ENCODE measurements around the gene PRM1.

The PRM1 gene, protein sequence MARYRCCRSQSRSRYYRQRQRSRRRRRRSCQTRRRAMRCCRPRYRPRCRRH

DNA sequence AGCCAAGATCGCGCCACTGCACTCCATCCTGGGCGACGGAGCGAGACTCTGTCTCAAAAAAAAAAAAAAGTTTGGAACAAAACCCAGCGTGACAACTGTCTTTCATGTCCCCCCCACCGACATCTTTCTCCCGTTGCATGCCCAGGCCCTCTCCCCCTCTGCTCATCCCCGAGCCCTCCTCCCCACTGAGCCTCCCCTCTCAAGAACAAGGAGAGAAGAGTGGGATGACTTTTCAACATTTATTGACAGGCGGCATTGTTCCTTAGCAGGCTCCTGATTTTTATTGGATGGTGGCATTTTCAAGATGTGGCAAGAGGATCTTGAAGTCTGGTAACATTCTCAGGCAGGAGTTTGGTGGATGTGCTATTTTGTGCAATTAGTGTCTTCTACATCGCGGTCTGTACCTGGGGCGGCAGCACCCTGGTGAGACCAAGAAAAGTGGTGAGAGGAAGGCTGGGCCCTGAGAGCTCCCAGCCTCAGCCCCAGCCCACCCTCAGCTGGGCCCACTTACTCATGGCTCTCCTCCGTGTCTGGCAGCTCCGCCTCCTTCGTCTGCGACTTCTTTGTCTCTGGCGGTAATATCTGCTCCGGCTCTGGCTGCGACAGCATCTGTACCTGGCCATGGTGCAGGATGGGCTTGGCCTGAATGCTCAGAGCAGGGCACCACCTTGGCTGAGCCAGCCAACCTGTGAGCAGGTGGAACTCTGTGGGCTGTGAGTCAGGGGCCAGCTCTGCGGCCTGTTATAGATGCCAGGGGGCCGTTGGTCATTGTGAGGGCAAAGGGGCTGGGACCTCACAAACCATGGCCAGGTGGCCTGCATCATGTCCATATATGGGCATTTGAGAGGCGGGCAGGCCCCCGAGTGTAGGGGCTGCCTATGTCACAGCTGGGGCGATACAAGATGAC is at the start of gene PRM1:
PRM1 (minus strand) TSS at position 715 of the 907 bp plus-strand sequence; CDS start at position 623, 92 bp downstream.
- DNase-seq, result no peak

GRCh38 chr16:11330526-11331237 is 49.6 kb upstream of the PRM1 start:
- no peak for DNase-seq

DNA sequence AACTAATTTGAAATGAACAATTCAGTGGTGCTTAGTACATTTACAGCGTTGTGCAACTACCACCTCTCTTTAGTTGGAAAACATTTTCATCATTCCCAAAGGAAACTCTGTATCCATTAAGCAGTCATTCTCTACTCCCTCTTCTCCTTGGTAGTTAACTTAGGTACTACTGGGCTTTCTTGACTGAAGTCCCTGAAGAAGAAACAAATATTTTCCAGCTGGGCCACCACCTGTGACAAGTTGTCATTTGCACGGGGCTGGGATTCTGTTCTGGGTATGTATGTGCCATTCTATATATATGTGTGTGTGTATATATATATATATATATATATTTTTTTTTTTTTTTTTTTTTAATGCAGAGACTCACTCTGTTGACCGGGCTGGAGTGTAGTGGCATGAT is 48.8 kb upstream of the PRM1 start:
- no peak for DNase-seq

DNA sequence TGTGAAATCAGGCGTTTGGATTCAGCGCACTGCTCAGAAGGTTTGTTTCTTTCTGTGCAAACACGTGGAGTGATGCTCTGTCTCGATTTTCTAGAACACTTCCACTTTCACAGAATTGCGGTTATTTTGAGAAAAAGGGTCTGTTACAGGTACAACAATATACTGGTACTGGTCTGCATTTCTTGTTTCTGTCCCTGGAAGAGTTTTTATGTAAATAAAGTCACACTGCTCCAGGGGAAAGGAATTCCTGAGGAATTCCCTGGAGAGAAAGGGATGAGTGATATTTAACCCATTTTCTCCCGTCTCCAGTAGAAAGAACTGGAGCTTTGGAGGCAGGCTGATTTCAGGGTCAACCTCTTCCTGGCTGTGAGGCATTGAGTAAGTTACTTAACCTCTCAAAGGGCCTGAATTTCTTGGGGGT is 48.0 kb upstream of the PRM1 start:
- no peak for DNase-seq

DNA sequence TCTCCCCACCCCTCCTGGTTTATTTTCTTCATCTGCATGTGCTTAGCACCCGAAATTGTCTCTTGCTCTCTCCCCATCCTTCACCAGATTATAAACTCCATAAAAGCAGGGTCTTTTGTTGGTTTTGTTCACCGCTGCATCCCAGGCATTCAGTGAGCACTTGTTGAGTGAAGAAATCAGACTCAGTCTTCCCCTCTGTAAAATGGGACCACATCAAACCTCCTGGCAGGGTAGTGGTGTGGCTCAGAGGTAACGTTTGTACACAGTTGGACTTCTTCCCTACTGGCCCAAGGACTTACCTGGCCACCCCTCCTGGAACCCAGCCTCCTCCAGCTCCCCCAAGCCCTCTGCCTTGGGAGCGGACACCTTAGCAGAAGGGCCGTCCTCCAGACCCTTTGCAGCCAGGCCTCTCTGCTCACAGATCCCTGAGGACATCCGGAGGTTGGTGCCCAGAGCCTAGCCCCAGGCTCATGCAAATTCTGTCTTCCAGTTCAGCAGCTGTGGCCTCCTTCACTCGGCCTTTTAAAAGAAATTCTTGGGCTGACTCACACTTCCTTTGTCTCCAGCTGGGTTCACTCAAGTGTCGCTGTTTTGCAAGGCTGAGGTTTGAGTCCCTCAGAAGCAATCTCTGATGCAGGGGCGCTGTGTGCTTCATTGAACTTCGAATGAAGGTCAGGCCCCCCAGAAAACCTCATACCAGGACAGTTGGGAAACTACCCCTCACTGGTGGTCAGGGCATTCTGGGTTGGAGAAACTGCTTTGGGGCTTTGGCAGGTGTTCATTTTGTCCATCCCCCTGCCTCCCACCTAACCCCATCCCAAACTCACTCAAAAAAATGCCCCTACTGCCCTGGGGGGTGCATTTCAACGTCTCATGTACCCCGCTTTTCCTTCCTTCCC is 47.3 kb upstream of the PRM1 start:
- DNase-seq, result peak; percentile 46 to 77

GRCh38 chr16:11327277-11328171 is 46.4 kb upstream of the PRM1 start:
- DNase-seq, result peak in 1 of 2 donors; percentile 31

DNA sequence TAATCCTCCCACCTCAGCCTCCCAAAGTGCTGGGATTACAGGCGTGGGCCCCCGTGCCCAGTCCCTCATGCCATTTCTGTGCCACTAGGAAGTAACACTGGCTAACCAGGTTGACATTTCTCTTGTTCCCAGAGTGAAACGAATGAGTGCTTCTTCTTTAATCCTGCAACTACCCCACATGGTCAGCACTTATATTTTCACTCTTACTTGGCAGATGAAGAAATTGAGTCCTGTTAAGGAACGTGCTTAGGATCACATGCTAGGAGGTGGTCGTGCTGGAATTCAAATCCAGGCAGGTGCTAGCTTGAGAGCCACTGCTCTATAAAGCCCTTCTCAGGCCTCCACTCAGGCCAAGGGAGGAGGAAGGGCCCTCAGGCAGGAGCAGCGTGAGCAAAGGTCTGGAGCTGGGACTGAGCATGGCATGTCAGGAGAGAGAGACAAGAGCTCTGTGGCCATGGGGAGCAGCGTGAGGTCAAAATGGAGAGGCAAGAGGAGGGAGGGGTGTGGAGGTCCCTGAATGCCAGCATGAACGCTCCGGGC is 45.7 kb upstream of the PRM1 start:
- no peak for DNase-seq

GRCh38 chr16:11326084-11326736 is 45.1 kb upstream of the PRM1 start:
- no peak for DNase-seq

DNA sequence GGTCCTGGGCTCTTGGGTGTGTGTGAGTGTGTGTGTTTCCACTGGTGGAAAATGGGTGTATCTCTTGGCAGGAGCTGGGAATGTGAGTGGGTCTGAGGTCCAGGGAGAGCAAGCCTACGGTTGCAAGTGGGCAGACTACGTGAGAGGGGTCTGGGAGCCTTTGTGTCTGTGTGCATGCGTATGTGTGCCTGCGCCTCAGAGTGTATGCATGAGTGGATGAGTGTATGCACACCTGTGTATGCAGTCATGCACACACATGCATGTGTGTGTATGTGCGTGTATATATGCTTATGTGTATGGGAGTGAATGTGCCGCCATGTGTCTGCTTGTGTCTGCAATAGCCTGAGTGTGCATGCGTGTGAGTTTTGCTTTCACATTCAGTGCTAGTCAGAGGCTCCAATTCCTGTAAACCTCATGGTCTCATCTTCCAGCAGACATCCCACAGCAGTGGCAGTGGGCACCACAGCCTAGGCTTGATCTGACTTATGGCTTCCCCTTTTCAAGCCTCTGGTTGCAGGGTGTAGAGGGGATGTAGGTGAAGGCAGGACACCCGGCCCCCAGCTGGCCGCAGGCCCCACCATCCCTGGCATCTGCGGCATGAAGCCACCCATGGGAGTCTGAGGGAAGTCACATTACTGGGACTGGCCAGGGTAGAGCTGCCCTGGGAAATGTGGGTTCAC is 44.4 kb upstream of the PRM1 start:
- DNase-seq, result no peak

DNA sequence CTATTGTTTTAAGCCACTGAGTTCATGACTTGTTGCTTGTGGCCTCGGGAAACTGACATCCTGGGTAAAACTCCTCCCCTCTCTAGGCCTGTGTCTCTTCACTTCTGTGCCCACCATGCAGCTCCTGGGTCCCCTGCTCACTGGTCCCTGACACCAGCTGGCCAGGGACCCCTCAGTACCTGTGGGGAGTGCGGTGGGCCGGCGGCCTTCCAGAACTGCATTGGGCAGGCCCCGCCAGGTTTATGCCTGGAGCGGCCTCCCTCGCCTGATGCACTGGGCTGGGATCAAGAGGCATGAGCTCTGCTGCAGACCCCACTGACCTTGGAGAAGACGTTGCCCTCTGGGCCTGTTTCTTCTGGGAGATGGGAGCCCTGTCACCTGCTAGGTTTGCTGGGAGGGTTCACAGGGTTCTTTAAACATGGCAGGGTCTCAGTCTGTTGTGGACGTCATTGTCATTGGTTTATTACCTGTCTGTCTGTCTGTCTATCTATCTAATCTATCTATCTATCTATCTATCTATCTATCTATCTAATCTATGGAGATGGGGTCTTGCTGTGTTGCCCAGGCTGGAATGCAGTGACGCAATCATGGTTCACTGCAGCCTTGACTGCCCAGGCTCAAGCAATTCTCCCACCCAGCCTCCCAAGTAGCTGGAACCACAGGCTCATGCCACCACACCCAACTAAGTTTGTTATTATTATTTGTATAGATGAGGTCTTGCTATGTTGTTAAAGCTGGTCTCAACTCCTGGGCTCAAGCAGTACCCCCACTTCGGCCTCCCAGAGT is 42.6 kb upstream of the PRM1 start:
- DNase-seq, result no peak

GRCh38 chr16:11322823-11323222 is 41.7 kb upstream of the PRM1 start:
- DNase-seq, result no peak

DNA sequence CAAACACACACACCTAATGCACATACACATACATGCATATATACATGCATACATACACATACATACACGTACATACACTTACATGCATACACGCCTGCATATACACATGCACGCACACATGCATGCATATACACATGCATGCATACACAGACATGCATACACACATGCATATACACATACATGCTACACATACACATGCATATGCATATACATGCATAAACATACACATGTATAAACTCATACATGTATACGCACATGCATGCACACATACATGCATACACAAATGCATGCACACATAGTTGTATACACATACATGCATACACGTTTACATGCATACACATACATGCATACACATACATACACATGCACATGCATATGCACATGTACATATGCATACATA is 40.5 kb upstream of the PRM1 start:
- no peak for DNase-seq

GRCh38 chr16:11320170-11320569 is 39.0 kb upstream of the PRM1 start:
- DNase-seq, result no peak

DNA sequence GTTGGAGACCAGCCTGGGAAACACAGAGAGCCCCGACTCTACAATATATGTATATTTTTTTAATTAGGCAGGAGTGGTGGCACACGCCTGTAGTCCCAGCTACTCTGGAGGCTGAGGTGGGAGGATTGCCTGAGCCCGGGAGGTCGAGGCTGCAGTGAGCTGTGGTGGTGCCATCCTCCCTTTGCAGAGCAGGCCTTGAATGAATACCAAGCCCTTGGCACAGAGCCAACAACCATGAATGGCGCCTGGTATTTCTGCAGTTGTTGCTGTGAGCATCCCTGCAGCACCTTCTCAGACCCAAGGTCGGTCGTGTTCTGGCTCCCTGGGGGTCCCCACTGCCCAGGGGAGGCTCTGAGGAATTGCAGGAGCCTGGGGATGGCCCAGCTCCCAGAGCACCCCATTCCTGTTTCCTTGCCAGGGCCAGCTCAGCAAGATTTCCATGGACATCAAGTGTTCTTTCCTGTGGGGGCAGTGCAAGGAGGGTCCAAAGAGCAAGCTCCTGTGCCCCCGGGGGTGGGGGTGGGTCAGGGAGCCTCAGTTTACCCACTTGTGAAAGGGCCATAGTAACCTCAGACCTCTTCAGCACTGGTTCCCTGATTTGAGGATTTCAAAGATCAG is 38.5 kb upstream of the PRM1 start:
- no peak for DNase-seq

GRCh38 chr16:11318817-11319216 is 37.7 kb upstream of the PRM1 start:
- no peak for DNase-seq

GRCh38 chr16:11316331-11317015 is 35.3 kb upstream of the PRM1 start:
- no peak for DNase-seq

GRCh38 chr16:11315510-11315909 is 34.4 kb upstream of the PRM1 start:
- no peak for DNase-seq

DNA sequence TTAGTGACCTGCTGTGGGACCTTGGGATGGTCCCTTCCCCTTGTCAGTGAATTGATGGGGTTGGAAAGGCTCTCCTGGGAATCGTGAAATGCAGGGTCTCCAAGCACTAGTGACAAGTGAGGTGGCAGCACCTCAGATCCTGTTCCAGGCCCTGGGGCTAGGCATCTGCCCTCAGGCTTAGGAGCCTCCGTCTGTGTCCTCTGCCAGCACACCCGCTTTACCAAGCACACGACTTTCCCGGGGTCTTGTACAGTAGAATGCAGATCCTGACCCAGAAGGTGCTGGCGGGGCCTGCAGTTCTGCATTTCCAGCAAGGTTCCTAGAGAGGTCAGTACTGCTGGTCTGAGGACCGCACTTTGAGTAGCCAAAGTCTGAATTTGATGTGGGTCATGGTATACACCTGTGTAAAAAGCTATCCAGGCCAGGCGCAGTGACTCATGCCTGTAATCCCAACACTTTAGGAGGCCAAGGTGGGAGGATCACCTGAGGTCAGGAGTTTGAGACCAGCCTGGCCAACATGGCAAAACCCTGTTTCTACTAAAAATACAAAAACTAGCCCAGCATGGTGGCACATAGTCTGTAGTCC is 33.3 kb upstream of the PRM1 start:
- no peak for DNase-seq

Data from CD4-positive, alpha-beta T cell treated with Interleukin-4 for 1 hour (primary cell).